GM06990 (cell line): ENCODE data around the gene RSBN1L.

Experiments
- DNase-seq: peaks from one replicate; pipeline ENCODE4 v3.0.0-alpha.2; 2011; ENCODE audit not compliant: insufficient read length; ENCODE audit errors: extremely low read depth
- H3K27me3 ChIP-seq: replicated peaks from 2 replicates; pipeline ENCODE4 v1.6.0; 2011; ENCODE audit warnings: low read length; ENCODE audit not compliant: control insufficient read depth, insufficient read depth
- H3K36me3 ChIP-seq: 2 replicates; pipeline ENCODE4 v1.5.1; 2011; ENCODE audit warnings: low read length; ENCODE audit not compliant: control insufficient read depth, insufficient read depth
- H3K4me3 ChIP-seq: replicated peaks from 2 replicates; pipeline ENCODE4 v1.5.1; 2011; ENCODE audit warnings: low read depth, mild to moderate bottlenecking, control low read depth, low read length
- TF ChIP-seq, protein P1 (sequence below): IDR thresholded peaks from 2 replicates; pipeline ENCODE4 v1.5.1; 2011; ENCODE audit warnings: low read length, control low read depth, mild to moderate bottlenecking, inconsistent platforms; ENCODE audit not compliant: insufficient read depth, poor library complexity, severe bottlenecking

The RSBN1L gene

DNA sequence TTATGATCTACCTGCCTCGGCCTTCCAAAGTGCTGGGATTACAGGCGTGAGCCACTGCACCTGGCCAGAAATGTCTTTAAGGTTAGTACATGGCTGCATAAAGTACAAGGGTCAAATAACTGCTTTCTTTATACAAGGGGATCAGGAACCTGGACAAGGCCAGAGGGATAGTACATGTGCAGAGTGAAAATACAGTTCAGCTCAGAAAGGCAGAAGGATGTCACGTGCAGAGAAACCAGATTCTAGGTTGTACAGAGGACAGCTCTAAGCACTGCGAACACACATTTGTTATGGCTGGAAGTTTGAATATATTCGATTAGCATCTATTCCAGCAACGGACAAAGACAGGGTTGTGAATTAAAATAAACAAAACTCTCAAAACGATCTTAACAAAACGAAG, 6.0 kb upstream of the RSBN1L start:
- no peak overlapping the region for H3K4me3 ChIP-seq
- no peaks in the 10 kb centered on the region for H3K36me3 ChIP-seq
- TF ChIP-seq, protein P1, sequence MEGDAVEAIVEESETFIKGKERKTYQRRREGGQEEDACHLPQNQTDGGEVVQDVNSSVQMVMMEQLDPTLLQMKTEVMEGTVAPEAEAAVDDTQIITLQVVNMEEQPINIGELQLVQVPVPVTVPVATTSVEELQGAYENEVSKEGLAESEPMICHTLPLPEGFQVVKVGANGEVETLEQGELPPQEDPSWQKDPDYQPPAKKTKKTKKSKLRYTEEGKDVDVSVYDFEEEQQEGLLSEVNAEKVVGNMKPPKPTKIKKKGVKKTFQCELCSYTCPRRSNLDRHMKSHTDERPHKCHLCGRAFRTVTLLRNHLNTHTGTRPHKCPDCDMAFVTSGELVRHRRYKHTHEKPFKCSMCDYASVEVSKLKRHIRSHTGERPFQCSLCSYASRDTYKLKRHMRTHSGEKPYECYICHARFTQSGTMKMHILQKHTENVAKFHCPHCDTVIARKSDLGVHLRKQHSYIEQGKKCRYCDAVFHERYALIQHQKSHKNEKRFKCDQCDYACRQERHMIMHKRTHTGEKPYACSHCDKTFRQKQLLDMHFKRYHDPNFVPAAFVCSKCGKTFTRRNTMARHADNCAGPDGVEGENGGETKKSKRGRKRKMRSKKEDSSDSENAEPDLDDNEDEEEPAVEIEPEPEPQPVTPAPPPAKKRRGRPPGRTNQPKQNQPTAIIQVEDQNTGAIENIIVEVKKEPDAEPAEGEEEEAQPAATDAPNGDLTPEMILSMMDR: no peak
- no peaks in the 10 kb centered on the region for H3K27me3 ChIP-seq
- DNase-seq: no peak

- Histone ChIP-seq H3K36me3 (no peaks in the 10 kb centered on the region), H3K4me3 (no peak overlapping the region), H3K27me3 (no peaks in the 10 kb centered on the region)
- TF ChIP-seq, protein P1: no peak
- DNase-seq: no peak
Observed at GRCh38 chr7:77691892-77692491, 4.3 kb upstream of the RSBN1L start.

DNA sequence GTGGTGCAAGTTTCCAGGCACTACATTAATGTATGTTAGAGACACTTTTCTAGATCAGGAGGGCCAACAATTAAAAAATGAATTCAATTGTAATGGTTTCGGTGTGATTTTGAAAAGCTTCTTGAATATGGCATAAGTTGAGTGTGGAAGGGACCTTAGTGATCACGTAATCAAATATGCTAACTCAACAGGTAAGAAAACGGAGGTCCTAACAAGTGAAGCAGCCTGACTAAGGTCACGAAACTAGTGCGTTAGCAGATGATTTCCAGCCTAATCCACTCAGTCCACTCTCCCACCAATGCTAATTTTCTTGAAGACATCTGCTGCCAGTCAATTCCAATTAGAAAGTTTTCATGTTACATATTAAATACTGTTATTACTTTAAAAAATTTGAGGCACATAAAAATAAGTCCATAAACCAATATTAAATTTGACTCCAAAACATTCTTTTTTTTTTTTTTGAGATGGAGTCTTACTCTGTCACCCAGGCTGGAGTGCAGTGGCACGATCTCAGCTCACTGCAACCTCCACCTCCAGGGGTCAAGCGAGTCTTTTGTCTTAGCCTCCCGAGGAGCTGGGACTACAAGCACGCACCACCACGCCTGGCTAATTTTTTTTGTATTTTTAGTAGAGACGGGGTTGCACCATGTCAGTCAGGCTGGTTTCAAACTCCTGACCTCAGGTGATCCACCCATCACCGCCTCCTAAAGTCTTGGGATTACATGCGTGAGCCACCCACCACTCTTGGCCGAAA, 2.3 kb upstream of the RSBN1L start:
- no peaks in the 10 kb centered on the region for H3K36me3 ChIP-seq
- no peak for DNase-seq
- H3K4me3 ChIP-seq: no peak overlapping the region; the same call in 1 of the 2 replicates
- no peaks in the 10 kb centered on the region for H3K27me3 ChIP-seq
- TF ChIP-seq, protein P1: no peak

DNA sequence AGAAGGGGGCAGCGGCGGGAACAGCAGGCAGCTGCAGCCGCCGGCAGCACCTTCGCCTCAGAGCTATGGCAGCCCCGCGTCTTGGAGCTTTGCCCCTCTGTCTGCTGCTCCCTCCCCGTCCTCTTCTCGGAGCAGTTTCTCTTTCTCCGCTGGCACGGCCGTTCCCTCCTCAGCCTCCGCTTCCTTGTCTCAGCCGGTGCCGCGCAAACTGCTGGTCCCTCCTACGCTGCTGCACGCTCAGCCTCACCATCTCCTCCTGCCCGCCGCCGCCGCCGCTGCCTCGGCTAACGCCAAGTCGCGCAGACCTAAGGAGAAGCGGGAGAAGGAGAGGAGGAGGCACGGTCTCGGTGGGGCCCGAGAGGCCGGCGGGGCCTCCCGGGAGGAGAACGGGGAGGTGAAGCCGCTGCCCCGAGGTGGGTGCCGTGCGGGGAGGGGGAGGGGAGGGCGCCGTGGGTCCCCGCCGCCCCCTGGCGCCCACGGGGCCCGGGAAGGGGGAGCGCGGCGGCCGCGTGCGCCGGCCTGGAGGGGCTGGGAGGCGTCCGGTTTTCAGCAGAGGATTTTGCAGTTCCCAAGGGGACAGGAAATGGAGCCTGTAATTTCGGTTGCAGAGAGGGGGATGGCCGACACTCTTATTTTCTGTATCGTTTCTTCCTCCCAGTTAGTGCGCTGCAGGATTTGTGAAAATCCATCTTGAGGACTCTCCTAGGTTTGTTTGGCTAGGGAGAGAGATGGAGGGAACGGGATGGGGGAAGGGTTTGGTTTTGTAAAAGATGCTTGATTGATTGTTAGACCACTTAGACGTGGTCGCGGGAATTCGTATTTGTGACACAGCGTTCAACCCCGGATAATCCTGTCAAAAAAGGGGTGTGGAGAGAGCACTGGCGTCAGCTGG, 630 bp downstream of the RSBN1L start:
- peak; percentile 75 for DNase-seq
- TF ChIP-seq, protein P1: no peak

GRCh38 chr7:77697535-77697831, 1.2 kb downstream of the RSBN1L start:
- H3K27me3 ChIP-seq: no peaks in the 10 kb centered on the region
- DNase-seq: peak; percentile 9
- no peaks in the 10 kb centered on the region for H3K36me3 ChIP-seq
- TF ChIP-seq, protein P1: no peak
- H3K4me3 ChIP-seq: peak overlapping the region; percentile 97

More for the DNA sequence above, 630 bp downstream of the RSBN1L start:
- Histone ChIP-seq H3K36me3 (no peaks in the 10 kb centered on the region), H3K27me3 (no peaks in the 10 kb centered on the region), H3K4me3 (peak overlapping the region; percentile 97)
